DMS153 (cell line): ENCODE results near the gene RCAN3.
A peak's percentile ranks its signal among the peaks of the same experiment; 100 is the strongest.
"Not testable (repeated sequence)": the region's sequence is repeated elsewhere in the genome, so short reads cannot be mapped to it uniquely, and the experiment has no call there.

ENCODE experiments used
- DNase-seq: peaks from one replicate; lab custom pipeline; 2025; lab: John Stamatoyannopoulos, UW

RCAN3 gene

GRCh38 chr1:24502709-24503058 is at the start of gene RCAN3:
RCAN3 (plus strand) TSS chr1:24502836; CDS start chr1:24514373, 11,537 bp downstream.
- peak; percentile 74 for DNase-seq

- no peak for DNase-seq
Measured at GRCh38 chr1:24452922-24453485, 49.6 kb upstream of the RCAN3 start.

GRCh38 chr1:24454673-24455072 is 48.0 kb upstream of the RCAN3 start:
- no peak for DNase-seq

- no peak for DNase-seq
Measured at GRCh38 chr1:24455272-24455671, 47.4 kb upstream of the RCAN3 start.

GRCh38 chr1:24457866-24458265 is 44.8 kb upstream of the RCAN3 start:
- DNase-seq: no peak

GRCh38 chr1:24459551-24460266 is 42.9 kb upstream of the RCAN3 start:
- DNase-seq: no peak

GRCh38 chr1:24462128-24462527 is 40.5 kb upstream of the RCAN3 start:
- not testable (repeated sequence) for DNase-seq

GRCh38 chr1:24463776-24464735 is 38.6 kb upstream of the RCAN3 start:
- DNase-seq: peak; percentile 51

GRCh38 chr1:24465099-24465498 is 37.5 kb upstream of the RCAN3 start:
- DNase-seq: no peak

- DNase-seq: no peak
Measured at GRCh38 chr1:24465638-24466037, 37.0 kb upstream of the RCAN3 start.

- no peak for DNase-seq
Measured at GRCh38 chr1:24468685-24469316, 33.8 kb upstream of the RCAN3 start.

GRCh38 chr1:24470592-24470991 is 32.0 kb upstream of the RCAN3 start:
- no peak for DNase-seq

GRCh38 chr1:24472527-24473251 is 29.9 kb upstream of the RCAN3 start:
- no peak for DNase-seq

- DNase-seq: no peak
Measured at GRCh38 chr1:24474193-24474592, 28.4 kb upstream of the RCAN3 start.

- no peak for DNase-seq
Measured at GRCh38 chr1:24475700-24476099, 26.9 kb upstream of the RCAN3 start.

GRCh38 chr1:24476571-24476970 is 26.1 kb upstream of the RCAN3 start:
- DNase-seq: no peak

GRCh38 chr1:24477309-24477708 is 25.3 kb upstream of the RCAN3 start:
- no peak for DNase-seq

- no peak for DNase-seq
Measured at GRCh38 chr1:24481101-24481500, 21.5 kb upstream of the RCAN3 start.

- DNase-seq: no peak
Measured at GRCh38 chr1:24481843-24482610, 20.6 kb upstream of the RCAN3 start.

GRCh38 chr1:24483441-24483840 is 19.2 kb upstream of the RCAN3 start:
- no peak for DNase-seq

GRCh38 chr1:24484199-24484598 is 18.4 kb upstream of the RCAN3 start:
- no peak for DNase-seq
